Inflammatory macrophage (primary cell): Measurements from ENCODE around the gene INHBB.
"Not testable (repeated sequence)": the region's sequence is repeated elsewhere in the genome, so short reads cannot be mapped to it uniquely, and the experiment has no call there.

Experiments
- DNase-seq, 2 donors: peaks; one replicate each; pipeline ENCODE4 v3.0.0-alpha.2; 2020 to 2022
- total RNA-seq, 18 experiments: gene quantifications; one replicate each; lab custom pipeline; 2026; ENCODE audit warnings: mixed read lengths in 6 of 18, inconsistent platforms in 2 of 18; lab: John Stamatoyannopoulos, UW

The INHBB gene
- total RNA-seq: 0 to 0.25 (median 0.04) reads per million in 18 experiments

DNA sequence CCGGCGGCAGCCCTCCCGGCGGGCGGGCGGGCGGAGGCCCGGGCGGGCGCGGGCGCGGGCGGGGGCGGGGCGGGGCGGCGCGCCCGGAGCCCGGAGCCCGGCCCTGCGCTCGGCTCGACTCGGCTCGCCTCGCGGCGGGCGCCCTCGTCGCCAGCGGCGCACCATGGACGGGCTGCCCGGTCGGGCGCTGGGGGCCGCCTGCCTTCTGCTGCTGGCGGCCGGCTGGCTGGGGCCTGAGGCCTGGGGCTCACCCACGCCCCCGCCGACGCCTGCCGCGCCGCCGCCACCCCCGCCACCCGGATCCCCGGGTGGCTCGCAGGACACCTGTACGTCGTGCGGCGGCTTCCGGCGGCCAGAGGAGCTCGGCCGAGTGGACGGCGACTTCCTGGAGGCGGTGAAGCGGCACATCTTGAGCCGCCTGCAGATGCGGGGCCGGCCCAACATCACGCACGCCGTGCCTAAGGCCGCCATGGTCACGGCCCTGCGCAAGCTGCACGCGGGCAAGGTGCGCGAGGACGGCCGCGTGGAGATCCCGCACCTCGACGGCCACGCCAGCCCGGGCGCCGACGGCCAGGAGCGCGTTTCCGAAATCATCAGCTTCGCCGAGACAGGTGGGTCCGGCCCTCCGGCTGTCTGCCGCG, at the start of gene INHBB:
Gene INHBB, plus strand, starts transcription at position 111 of the 641 bp plus-strand sequence. Its CDS starts 53 bp downstream, at position 164.
- DNase-seq: no peak

DNA sequence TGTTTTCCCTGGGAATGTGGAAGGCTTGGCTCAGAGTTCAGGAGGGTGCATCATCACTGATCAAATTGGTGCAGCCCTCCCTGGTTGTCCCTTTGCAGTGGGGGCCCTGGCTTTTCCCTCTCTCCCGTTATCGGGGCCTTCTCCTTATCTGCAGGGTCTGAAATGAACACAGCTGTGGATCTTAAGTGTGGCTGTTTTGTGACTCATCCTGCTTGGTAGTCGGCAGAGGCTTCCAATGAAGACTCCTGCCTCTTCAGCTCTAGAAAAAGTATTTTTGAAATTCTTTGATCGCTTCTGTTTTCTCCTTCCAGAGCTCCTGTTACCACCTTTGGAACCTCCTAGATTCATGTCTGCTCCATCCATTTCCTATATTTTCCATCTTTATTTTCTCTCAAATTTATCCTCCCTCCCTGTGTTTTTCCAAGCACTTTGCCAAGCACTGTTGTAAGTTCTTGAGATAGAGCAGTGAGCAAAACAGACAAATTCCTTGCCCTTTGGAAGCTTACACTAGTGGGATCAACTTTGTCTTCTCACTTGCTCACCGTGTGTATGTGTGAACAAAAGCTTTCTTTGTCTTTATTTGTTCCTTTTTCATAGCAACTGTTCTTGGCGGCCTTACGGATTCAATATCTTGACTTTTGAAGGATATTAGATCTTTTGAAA, 47.6 kb upstream of the INHBB start:
- DNase-seq: no peak

DNA sequence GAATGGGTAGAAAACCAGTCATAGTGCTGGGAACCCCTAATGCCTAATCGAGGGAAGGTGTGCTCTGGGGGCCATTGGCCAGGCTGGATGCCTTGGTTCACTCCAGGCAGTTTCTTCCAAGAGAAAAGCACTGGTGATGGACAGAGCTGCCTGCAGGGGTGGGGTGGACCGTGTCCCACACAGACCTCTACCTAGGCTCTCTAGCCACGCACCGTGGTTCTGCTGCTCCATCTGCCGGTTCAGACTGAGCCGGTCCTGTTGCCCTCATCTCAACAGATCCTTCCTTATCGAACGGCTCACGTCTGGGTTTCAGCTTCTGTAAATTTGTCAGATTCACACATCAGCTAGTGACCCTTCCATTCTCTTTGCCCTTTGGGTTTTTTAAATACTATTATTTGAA, 46.9 kb upstream of the INHBB start:
- no peak for DNase-seq

DNA sequence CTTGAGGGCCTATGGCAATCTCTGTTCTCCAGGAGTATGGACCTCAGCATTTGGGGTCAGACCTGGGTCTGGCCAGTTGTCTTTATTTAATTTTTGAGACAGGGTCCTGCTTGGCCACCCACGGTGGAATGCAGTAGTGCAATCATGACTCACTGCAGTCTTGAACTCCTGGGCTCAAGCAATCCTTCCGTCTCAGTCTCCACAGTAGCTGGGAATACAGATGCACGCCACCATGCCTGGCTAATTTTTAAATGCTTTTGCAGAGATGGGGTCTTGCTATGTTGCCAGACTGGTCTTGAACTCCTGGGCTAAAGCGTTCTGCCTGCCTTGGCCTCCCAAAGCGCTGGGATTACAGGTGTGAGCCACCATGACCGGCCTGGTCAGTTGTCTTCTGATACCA, 46.4 kb upstream of the INHBB start:
- no peak for DNase-seq

DNA sequence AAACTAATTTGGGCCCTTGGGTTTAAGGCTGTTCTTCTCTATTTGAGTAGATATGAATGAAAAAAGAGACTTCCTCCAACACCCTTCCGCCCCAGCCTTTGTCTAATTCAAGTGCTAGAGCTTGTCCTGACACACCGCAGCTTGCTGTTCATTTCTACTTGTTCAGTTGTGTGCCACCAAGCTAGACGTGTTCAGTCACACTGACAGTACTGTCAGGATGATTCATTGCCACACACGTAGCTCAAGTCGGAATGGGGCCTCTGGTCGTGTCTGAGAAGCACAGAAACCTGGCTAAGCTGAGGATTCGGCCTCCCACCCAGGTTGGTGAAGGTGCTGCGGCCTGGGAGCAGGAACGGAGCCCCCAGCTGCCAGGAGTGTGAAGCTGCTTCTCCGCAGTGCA, 45.6 kb upstream of the INHBB start:
- DNase-seq: no peak

DNA sequence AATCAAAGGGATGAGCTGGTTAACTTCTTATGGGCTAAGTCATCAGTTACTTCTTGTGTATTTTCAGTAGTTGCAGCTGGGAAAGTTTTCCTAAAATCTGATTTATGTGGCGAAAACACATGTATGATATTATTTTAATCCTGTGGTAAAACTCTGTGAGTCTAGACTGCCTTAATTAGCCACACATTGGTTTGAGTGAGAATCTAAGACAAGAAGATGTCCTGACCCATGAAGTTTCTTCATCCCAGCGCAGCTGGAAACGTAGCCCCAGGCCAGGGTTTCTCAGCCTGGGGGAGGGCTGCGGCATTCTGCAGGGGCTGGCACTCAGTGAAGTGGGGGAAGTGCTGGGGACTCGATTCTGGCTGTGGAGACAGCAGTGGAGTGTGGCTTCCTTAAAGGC, 44.7 kb upstream of the INHBB start:
- DNase-seq: no peak

DNA sequence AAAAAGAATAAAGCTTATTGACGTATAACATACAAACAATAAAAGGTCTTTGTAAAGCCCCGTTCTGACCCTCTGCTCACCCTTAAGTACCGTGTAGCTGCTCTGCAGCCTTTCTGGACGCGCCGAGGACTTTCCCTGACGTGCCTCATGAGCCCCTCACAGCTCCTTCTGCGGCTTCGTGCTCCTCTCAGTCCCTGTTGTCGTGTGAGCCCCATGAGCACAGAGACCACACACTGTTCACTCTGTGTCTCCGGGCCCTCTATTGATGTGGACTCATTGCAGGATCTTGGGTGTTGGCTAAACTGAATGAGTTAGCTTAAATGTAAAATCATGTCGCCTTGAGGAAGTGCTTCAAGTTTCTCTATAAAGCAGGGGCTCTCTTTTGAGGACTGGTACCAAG, 43.6 kb upstream of the INHBB start:
- DNase-seq: no peak

DNA sequence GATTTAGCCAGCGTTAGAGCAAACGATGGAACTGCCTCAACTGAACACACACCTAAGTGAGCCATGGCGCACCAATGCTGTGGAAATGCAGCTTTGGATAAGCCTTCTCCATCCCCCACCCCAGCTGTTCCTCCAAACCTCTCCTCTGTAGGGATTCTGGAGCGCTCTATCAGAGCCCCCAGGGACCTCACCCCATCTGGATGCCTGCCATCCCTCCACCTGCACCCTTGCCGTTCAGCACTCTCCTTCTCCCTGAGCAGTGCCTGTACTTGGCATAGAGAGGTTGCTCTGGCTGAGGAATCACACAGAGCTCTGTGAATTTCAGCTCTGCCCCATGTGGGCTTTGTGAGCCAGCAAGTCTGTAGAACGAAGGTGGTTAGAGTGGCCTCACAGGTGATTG, 42.8 kb upstream of the INHBB start:
- DNase-seq: no peak

DNA sequence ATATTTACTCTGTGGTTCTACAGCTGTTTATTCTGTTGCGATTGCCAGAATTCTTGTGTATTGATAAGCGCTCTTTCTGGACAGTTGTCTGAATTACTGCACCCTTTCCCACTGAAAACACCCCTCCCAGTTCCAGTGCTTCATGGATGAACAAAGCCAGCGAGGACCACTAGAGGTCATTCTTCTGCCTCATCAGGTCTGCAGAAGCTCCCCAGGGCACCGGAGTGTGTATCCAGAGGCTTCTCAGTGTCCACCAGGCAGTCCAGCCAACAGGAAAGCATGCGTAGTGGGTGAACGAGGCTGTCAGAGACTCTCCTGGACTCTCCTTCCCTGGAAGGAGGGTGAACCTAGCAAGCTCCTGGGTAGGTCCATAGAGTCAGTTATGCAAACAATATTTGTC, 40.6 kb upstream of the INHBB start:
- DNase-seq: no peak

DNA sequence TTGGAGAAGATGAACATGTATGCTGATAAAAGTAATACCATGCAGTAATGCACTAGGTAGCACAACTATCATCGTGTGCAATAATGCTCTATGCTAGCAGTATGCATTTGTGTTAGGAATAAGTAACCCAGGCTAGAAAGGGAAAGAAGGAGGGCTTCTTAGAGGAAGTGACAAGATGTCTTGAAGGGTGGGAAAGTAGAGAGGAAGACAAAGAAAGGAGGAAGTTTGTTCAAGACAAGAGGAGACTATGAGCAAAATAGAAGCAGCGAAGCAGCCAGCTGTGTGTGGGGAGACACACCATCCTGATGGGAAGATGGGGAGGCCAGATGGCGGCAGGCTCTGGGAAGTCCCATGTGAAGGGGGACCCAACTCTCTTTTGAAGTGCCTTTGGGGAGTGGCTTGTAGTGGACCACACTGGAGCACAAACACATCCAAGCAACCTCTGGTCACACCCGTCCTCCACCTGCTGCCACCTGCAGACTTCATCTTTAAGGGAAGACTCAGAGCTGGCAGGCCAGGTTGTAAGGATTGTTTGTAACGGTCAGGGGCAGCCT, 39.9 kb upstream of the INHBB start:
- no peak for DNase-seq

DNA sequence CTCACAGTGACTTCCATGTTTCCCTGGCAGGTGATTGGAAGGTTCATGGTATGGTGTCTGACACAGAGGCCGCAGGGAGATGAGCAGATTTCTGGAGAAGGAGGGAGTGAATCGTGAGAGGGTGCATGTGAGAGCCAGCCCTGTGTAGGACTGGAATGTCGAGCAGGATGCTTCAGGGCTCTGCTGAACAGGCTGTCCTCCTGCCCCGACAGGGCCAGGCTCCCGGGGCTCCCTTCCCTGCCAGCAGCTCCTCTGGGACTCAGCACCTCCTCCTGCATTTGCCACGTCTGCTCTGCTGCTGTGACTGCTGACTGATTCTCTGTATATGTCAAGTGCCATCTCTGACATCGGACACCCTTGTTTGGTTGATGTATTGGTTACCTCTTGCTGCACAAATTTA, 38.5 kb upstream of the INHBB start:
- DNase-seq: no peak

DNA sequence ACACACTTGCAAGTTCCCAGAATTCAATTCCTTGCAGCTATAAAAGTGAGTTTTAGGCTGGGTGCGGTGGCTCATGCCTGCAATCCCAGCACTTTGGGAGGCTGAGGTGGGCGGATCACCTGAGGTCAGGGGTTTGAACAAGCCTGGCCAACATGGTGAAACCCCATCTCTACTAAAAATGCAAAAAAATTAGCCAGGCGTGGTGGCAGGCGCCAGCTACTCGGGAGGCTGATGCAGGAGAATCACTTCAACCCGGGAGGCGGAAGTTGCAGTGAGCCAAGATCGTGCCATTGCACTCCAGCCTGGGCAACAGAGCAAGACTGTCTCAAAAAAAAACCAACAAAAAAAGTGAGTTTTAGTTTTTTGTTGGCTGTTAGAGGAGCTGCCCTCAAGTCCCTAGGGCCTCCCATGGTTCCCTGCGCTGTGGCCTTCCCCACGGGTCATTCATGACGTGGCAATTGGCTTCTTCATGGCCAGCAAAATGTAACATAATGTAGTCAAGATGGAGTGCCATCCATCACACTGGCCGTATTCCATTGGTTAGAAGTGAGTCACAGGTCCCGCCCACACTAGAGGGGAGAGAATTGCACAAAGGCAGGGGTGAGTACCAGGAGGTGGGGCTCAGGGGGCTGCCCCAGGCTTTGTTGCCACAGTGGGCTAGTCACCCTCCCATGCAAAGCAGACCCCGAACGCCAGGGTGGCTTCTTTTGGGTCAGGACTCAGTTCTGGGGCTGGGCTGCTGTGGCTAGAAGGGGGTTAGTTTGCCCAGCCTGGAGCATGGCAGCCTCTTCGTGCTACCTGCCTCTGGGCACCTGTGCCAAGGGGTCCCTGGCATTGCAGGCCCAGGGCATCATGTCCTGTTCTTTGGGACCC, 37.7 kb upstream of the INHBB start:
- DNase-seq: no peak

DNA sequence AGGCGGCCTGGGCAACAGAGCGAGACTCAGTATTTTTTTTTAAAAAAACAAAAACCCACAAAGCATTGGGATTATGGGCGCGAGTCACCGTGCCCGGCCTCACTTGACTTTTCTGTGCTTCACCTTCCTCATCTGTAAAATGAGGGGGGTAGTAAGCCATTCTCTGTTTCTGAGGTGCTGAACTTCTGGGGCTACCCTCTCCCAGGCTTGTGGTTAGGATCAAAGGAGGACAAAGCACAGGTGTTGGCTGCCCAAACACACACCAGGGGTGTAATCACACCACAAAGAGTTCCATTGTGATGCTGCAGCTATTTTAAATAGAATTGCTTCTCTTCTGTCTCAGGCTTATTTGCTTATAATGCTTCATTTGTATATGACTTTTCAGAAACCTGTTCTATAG, 35.8 kb upstream of the INHBB start:
- DNase-seq: no peak

DNA sequence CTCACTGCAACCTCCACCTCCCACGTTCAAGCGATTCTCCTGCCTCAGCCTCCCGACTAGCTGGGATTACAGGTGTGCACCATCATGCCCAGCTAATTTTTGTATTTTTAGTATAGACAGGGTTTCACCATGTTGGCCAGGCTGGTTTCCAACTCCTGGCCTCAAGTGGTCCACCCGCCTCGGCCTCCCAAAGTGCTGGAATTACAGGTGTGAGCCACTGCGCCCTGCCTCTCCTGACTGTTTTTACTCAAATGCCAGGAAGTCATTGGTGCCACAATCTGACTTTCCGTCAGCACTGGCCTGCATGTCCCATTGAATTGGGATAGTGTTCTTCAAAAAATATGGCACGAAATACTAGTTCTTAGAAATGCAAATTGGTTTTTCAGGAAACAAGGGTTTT, 35.1 kb upstream of the INHBB start:
- DNase-seq: not testable (repeated sequence)

DNA sequence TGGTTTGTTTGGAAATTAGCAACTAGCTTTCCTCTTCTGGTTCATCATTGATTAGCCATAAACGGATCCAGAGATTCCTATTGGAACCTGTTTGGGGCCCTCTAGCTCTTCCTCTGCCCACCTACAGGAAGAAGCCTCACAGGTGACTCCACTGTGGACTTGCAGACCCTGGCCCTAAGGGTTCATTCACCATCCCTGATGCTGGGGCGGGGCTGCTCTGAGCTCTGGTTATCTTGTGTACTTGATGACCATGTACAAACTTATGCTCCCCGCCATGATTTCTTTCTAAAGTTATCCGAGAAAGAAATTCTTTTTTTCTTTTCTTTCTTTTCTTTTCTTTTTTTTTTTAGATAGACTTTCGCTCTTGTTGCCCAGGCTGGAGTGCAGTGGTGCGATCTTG, 33.9 kb upstream of the INHBB start:
- DNase-seq: no peak

DNA sequence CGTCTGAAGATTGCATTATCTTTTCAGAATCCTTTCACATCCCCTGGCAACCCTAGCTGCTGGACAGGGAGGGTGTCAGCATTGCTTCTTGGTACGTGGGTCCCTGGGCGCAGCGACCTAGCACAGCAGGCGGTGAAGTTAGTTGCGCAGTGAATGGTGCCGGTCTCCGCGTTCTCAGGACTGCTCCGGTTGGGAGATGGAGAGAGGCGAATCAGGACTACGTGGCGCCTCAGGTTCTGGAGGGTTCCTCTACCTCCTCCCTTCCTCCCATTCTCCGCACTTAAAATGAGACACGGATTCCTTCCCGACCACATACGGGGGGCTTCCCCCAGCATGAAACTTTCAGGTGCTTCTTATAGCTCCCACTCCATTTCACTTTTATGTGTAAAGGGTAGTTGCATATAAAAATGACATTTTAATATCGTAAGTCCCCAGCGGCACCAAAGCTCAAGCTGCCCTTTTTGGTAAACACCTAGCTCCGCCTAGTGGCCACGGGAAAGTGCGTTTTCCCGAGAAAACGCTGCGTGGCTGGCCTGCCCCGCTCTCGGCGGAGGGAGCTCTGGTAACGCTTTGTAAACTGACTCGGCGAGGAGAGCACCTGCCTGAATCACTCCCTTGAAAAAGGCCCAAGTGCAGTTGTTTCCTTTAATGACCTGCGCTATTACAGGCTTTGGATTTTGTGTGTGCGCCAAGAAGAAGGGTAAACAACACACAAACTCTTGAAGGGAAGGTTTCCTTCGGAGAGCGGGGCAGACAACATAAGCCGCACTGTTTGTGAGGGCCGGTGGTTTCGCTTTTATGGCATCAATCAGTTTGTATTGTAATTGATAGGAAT, 32.9 kb upstream of the INHBB start:
- DNase-seq: peak; percentile 66 to 72

DNA sequence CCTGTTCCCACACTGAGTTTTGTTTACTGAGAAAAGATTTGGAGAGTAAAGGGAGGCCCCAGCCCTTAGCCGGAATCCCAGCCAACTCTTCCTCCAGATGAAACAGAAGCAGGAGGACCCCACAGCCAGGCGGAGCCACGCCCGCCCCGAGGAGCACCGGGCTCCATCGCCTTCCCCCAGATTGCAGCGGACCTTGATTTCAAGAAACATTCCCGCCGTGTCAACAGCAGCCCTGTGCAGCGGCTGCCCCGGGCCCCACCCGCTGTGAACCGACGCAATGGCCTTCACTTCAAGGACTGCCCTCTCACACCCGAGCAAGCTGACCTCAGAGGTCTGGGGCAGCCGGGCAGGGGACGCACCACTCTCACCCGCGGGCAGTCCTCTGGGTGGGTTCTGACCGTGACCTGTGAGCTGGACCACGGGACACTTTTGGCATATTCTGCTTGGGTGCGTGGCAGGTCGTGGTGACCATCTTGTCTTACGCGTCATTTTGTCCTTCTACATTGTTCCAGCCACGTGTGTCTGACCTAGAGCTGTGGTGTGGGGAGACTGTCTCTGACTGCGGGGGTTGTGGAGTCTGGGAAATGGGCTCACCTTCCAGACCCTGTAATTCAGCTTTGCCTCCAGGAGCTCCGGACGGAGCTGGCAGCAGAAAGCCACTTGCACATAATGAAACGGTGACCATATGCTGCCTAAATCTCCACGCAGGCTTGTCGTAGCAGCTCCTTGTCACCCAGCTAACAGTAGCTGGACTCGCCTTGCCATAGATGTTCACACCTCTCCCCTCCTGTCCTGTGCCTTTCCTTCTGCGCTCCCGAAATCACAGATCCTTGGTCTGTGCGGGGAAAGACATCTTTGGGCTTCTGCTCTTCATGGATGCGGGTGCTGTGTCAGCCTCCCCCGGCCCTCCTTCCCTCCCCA, 32.0 kb upstream of the INHBB start:
- DNase-seq: no peak

DNA sequence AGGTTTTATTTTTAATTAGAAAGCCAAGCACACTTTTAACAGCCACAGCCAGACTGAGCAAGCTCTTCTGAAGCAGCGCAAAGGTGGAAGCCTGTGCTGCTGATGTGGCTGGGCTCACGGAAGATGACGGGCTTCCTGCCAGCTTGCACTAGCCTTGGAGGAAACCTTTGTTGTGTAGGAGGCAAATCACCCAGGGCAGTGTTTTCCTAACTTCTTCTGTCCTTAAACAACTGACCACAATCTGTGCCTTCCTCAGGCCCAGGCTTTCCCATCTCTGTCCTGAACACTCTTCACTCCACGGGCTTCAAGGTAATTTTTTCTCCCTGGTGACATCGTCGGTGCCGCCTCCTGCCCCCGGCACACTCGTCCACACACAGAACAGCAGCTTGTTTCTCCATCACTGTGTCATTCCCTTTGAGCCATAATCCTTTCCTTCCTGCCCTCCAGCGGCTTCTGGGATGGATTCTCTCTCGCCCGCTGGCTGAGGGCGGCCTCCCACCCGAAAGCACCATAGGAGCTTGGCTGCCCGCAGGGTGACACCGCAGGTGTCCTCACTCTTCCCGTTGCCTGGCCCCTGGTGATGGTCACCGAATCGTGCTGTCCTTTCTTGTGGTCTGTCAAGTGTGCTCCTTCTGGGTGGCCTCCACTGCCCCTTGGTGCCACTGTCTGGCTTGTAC, 31.1 kb upstream of the INHBB start:
- DNase-seq: peak in 1 of 2 donors; percentile 6

DNA sequence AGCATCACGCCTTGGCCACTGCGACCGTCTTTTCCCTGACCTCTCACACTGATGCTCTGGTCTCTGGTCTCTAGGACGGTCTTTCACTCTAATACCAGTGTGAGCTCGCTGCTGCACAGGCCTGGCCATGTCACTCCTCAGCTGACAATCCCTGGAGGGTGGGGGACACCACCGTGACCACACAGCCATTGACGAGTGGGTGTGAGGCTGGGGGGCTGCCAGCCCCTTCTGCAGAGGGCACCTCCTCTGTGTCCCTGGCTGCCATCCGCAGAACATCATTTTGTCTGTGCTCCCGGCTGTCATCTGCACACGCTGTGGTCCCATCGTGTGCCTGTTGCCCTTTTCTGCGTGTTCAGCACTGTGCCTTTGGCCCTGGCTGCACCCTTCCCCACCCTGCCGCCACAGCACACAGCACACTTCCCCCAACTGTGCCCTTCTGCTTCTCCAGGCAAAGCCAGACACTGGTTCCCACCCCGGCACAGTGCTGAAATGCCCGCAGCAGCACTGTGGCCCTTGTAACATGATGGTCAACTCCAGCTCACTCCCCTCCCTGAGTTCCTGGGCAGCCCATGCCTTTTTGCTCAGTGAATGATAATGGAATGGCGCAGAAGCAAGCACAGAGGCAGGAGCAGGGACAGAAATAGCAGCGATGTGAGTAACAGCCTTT, 30.4 kb upstream of the INHBB start:
- no peak for DNase-seq

DNA sequence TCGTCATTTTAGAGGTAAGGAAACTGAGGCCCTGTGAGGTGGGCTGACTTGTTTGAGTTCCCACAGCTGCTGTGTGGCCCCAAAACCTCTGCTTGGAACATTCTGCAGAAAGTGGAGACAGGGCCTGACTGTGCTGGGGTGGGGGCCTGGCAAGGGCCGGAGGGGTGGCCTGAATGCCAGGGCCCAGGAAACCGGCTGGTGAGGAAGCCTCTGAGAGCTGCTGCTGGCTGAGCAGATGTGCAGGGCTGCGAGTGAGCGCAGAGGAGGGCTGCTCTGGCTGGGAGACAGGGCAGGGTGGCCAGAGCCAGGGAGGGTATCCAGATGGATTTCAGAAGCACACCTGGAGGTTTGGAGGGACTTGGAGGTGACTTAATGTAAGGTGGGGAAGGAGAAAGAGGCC, 29.9 kb upstream of the INHBB start:
- no peak for DNase-seq
